HEK293 (cell line): ENCODE data around the gene COPS9.

Experiments used
- CTCF ChIA-PET: fragments of 350-600 bp; formaldehyde crosslinking; extraction: SDS; loops from one replicate; lab custom pipeline; 2021; ENCODE audit warnings: antibody characterized with exemption; lab: Yijun Ruan, JAX
- POLR2A ChIA-PET: fragments of 300-600 bp; formaldehyde crosslinking; extraction: SDS; loops from one replicate; lab custom pipeline; 2020; ENCODE audit warnings: antibody characterized with exemption, inconsistent platforms; lab: Yijun Ruan, JAX
- H3K27ac ChIP-seq: fragments of 200-500 bp; sonication (Bioruptor generic); 2 replicates; pipeline ENCODE4 v1.5.1; 2014; ENCODE audit warnings: low read depth, low read length, control low read depth, inconsistent platforms; ENCODE audit errors: extremely low read depth
- H3K36me3 ChIP-seq, 2 experiments: fragments of 200-500 bp in 1 of 2; sonication (Bioruptor generic) in 1 of 2; 1 replicate in 1 of 2; 2 replicates in 1 of 2; pipeline ENCODE4 v1.5.1; 2014 to 2017; ENCODE audit warnings: inconsistent platforms in 2 of 2, low read length in 2 of 2; ENCODE audit not compliant: control insufficient read depth in 2 of 2, insufficient read depth in 1 of 2
- H3K4me1 ChIP-seq: fragments of 200-500 bp; sonication (Bioruptor generic); 2 replicates; pipeline ENCODE4 v1.5.1; 2014; ENCODE audit warnings: mild to moderate bottlenecking, low read length, inconsistent platforms; ENCODE audit not compliant: control insufficient read depth, insufficient read depth
- H3K4me3 ChIP-seq: 2 replicates; pipeline ENCODE4 v1.5.1; 2011; ENCODE audit warnings: low read depth, mild to moderate bottlenecking, control low read depth, low read length, moderate library complexity
- H3K9me3 ChIP-seq: fragments of 200-500 bp; sonication (Bioruptor generic); 2 replicates; pipeline ENCODE4 v1.5.1; 2014; ENCODE audit warnings: low read depth, low read length, inconsistent platforms; ENCODE audit not compliant: control insufficient read depth, insufficient read depth
- GLIS2 ChIP-seq: fragments of 450-650 bp; formaldehyde crosslinking; IDR thresholded peaks from 2 replicates; pipeline ENCODE4 v1.5.1; 2016; ENCODE audit warnings: missing biosample characterization, missing genetic modification characterization
- MZF1 ChIP-seq: fragments of 450-650 bp; formaldehyde crosslinking; IDR thresholded peaks from 2 replicates; pipeline ENCODE4 v1.5.1; 2017; ENCODE audit warnings: missing biosample characterization, missing genetic modification characterization, borderline replicate concordance
- TCF7L2 ChIP-seq: IDR thresholded peaks from 2 replicates; pipeline ENCODE4 v1.6.1; 2011; ENCODE audit warnings: low read depth, mild to moderate bottlenecking, inconsistent platforms, low read length, moderate library complexity, borderline replicate concordance
- ZFP3 ChIP-seq: fragments of 450-650 bp; formaldehyde crosslinking; IDR thresholded peaks from 2 replicates; pipeline ENCODE4 v1.5.1; 2016; ENCODE audit warnings: low read depth, missing biosample characterization, missing genetic modification characterization
- ZNF114 ChIP-seq: fragments of 450-650 bp; formaldehyde crosslinking; IDR thresholded peaks from 2 replicates; pipeline ENCODE4 v1.5.0; 2017; ENCODE audit warnings: missing biosample characterization, missing genetic modification characterization
- ZNF146 ChIP-seq: fragments of 450-650 bp; formaldehyde crosslinking; IDR thresholded peaks from 2 replicates; pipeline ENCODE4 v1.5.1; 2016; ENCODE audit warnings: missing biosample characterization, missing genetic modification characterization
- ZNF16 ChIP-seq: fragments of 450-650 bp; formaldehyde crosslinking; IDR thresholded peaks from 2 replicates; pipeline ENCODE4 v1.5.1; 2016; ENCODE audit warnings: low read depth, missing biosample characterization, missing genetic modification characterization
- ZNF175 ChIP-seq: fragments of 450-650 bp; formaldehyde crosslinking; IDR thresholded peaks from 2 replicates; pipeline ENCODE4 v1.5.1; 2016; ENCODE audit warnings: missing biosample characterization, missing genetic modification characterization
- ZNF350 ChIP-seq: fragments of 450-650 bp; formaldehyde crosslinking; IDR thresholded peaks from 2 replicates; pipeline ENCODE4 v1.5.0; 2017; ENCODE audit warnings: missing biosample characterization, mild to moderate bottlenecking, missing genetic modification characterization
- ZNF548 ChIP-seq: fragments of 450-650 bp; formaldehyde crosslinking; IDR thresholded peaks from 2 replicates; pipeline ENCODE4 v1.5.1; 2016; ENCODE audit warnings: missing biosample characterization, missing genetic modification characterization
- ZNF571 ChIP-seq: fragments of 450-650 bp; formaldehyde crosslinking; IDR thresholded peaks from 2 replicates; pipeline ENCODE4 v1.5.0; 2017; ENCODE audit warnings: missing biosample characterization, missing genetic modification characterization
- ZNF621 ChIP-seq: fragments of 450-650 bp; formaldehyde crosslinking; IDR thresholded peaks from 2 replicates; pipeline ENCODE4 v1.5.1; 2017; ENCODE audit warnings: missing biosample characterization, missing genetic modification characterization
- ZNF623 ChIP-seq: fragments of 450-650 bp; formaldehyde crosslinking; IDR thresholded peaks from 2 replicates; pipeline ENCODE4 v1.5.1; 2016; ENCODE audit warnings: missing biosample characterization, missing genetic modification characterization
- ZNF677 ChIP-seq: fragments of 450-650 bp; IDR thresholded peaks from 2 replicates; pipeline ENCODE4 v1.5.0; 2018; ENCODE audit warnings: missing biosample characterization, mild to moderate bottlenecking, missing genetic modification characterization, moderate library complexity
- ZNF785 ChIP-seq: fragments of 450-650 bp; formaldehyde crosslinking; IDR thresholded peaks from 2 replicates; pipeline ENCODE4 v1.5.1; 2016; ENCODE audit warnings: missing biosample characterization, missing genetic modification characterization
- ZNF843 ChIP-seq: fragments of 450-650 bp; formaldehyde crosslinking; IDR thresholded peaks from 2 replicates; pipeline ENCODE4 v1.5.1; 2016; ENCODE audit warnings: missing biosample characterization, missing genetic modification characterization
- TF ChIP-seq, protein P1 (sequence below): sonication (generic); formaldehyde crosslinking; IDR thresholded peaks from 2 replicates; pipeline ENCODE4 v1.8.1; 2022; ENCODE audit warnings: mild to moderate bottlenecking, moderate library complexity, missing genetic modification reagents
- TF ChIP-seq, protein P2 (sequence below): fragments of 450-650 bp; formaldehyde crosslinking; IDR thresholded peaks from 2 replicates; pipeline ENCODE4 v1.5.1; 2017; ENCODE audit warnings: missing biosample characterization, missing genetic modification characterization
- TF ChIP-seq, protein P3 (sequence below): fragments of 450-650 bp; formaldehyde crosslinking; IDR thresholded peaks from 2 replicates; pipeline ENCODE4 v1.5.1; 2017; ENCODE audit warnings: missing biosample characterization, missing genetic modification characterization
- TF ChIP-seq, protein P4 (sequence below): fragments of 450-650 bp; formaldehyde crosslinking; IDR thresholded peaks from 2 replicates; pipeline ENCODE4 v1.5.1; 2017; ENCODE audit warnings: missing biosample characterization, missing genetic modification characterization
- TF ChIP-seq, protein P5 (sequence below): fragments of 450-650 bp; formaldehyde crosslinking; IDR thresholded peaks from 2 replicates; pipeline ENCODE4 v1.5.1; 2017; ENCODE audit warnings: missing biosample characterization, missing genetic modification characterization
- TF ChIP-seq, protein P6 (sequence below): fragments of 450-650 bp; formaldehyde crosslinking; IDR thresholded peaks from 2 replicates; pipeline ENCODE4 v1.5.1; 2016; ENCODE audit warnings: missing biosample characterization, missing genetic modification characterization, borderline replicate concordance

Gene COPS9

DNA sequence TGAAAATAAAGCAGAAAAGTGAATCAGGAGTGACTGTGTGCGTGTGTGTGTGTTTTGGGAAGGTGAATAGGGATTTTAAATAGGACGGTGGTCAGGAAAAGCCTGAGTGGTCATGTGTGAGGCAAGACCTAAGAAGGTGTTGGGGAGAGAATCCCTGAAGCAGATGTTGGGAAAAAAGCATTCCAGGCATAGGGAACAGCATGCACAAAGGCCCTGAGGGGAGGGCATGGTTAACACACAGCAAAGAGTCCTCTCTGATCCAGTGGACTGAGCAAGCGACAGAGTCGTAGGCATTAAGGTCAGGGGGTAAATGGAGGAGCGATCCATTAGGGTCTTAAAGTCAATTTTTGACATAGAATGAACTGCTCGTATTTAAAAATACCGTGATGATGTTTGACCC lies 38.4 kb upstream of the COPS9 start:
- no peak for TF ChIP-seq TCF7L2
- no peak for TF ChIP-seq ZNF16 (tag by site-specific recombination)
- TF ChIP-seq, protein P1, sequence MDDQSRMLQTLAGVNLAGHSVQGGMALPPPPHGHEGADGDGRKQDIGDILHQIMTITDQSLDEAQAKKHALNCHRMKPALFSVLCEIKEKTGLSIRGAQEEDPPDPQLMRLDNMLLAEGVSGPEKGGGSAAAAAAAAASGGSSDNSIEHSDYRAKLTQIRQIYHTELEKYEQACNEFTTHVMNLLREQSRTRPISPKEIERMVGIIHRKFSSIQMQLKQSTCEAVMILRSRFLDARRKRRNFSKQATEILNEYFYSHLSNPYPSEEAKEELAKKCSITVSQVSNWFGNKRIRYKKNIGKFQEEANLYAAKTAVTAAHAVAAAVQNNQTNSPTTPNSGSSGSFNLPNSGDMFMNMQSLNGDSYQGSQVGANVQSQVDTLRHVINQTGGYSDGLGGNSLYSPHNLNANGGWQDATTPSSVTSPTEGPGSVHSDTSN (CRISPR knock-in tag) = no peak
- no peak for TF ChIP-seq ZNF623 (tag by site-specific recombination)
- TF ChIP-seq, protein P2, sequence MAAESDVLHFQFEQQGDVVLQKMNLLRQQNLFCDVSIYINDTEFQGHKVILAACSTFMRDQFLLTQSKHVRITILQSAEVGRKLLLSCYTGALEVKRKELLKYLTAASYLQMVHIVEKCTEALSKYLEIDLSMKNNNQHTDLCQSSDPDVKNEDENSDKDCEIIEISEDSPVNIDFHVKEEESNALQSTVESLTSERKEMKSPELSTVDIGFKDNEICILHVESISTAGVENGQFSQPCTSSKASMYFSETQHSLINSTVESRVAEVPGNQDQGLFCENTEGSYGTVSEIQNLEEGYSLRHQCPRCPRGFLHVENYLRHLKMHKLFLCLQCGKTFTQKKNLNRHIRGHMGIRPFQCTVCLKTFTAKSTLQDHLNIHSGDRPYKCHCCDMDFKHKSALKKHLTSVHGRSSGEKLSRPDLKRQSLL (tag by site-specific recombination) = no peak
- TF ChIP-seq ZNF350 = no peak
- no peak for TF ChIP-seq ZNF677 (tag by site-specific recombination)
- no peak for TF ChIP-seq ZNF621 (tag by site-specific recombination)
- TF ChIP-seq, protein P3, sequence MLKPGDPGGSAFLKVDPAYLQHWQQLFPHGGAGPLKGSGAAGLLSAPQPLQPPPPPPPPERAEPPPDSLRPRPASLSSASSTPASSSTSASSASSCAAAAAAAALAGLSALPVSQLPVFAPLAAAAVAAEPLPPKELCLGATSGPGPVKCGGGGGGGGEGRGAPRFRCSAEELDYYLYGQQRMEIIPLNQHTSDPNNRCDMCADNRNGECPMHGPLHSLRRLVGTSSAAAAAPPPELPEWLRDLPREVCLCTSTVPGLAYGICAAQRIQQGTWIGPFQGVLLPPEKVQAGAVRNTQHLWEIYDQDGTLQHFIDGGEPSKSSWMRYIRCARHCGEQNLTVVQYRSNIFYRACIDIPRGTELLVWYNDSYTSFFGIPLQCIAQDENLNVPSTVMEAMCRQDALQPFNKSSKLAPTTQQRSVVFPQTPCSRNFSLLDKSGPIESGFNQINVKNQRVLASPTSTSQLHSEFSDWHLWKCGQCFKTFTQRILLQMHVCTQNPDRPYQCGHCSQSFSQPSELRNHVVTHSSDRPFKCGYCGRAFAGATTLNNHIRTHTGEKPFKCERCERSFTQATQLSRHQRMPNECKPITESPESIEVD (tag by site-specific recombination) = no peak
- no peak for TF ChIP-seq ZFP3 (tag by site-specific recombination)
- TF ChIP-seq ZNF548 = no peak
- TF ChIP-seq ZNF785 (tag by site-specific recombination) = no peak
- no peak for TF ChIP-seq ZNF571 (tag by site-specific recombination)
- H3K36me3 ChIP-seq = no peaks in the 10 kb centered on the region
- H3K27ac ChIP-seq = no peak overlapping the region
- peaks cover 5% of the 10 kb centered on the region for H3K4me1 ChIP-seq
- H3K9me3 ChIP-seq = no peaks in the 10 kb centered on the region
- CTCF ChIA-PET = interaction anchor here (0.5 kb wide), 1 partner anchor 60 kb away, joined by 3 read pairs; no protein-coding TSS in a partner anchor
- no peak overlapping the region for H3K4me3 ChIP-seq
- POLR2A ChIA-PET = no interaction called here

DNA sequence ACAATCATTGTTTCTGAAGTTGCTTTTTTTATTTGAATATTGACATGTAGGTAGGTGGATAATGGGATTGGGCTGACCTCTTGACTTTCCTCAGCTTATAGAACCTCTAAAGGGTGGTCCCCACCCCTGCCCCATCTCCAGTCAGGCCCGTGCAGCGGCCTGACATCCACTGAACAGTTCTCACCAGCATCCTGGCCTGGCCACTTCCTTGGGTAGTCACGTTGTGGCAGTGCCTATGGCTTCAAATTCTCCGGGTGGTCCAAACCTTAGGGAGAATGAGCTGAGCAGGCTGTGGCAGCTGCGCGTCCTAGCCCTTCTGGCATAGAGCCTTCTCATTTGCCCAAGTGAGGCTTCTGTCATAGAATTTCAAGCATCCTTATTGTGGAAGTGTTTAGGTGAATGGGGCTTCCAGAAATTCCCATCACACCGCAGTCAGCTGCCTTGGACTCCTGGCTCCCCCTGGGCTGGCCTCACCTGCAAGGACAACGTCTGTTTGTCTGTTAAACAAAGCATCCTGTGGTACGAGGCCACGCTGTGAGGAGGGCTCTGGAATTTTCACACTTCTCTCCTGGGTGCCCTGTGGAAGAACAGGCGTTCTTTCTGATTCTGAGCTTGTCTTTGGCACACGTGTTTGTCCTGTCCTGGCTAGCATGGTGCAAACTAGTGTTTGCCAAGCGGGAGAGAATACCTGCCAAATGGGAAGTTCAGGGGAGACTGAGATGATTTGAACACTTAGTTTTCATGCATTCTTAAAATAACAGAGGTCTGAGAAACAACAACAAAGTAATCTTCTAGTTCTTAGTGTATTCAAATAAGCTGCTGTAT lies 36.2 kb upstream of the COPS9 start:
- ChIA-PET POLR2A (no interaction called here), CTCF (interaction anchor here (1.9 kb wide), 1 partner anchor 23 kb away, joined by 6 read pairs; no protein-coding TSS in a partner anchor)
- TF ChIP-seq ZNF146 (tag by site-specific recombination) (no peak), ZNF175 (no peak), GLIS2 (tag by site-specific recombination) (no peak), ZNF843 (tag by site-specific recombination) (no peak)

DNA sequence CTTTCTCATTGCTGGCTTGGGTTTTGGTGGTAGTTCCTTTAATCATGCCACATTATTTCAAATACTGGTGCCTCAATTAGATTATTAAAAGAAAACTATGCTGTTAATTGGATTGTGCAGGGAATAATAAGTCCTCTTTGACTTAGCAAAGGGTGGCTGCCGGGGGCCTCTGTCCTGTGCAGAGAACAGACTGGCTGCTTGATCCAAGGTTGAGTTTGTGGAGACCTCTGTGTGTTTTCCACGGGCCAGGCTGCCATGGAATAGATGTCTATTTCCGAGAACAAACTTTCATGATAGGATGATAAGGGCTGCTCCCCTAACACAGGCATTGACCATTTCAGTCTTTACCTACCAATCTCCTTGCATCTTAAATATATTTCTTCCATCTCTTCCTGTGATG lies 34.8 kb upstream of the COPS9 start:
- CTCF ChIA-PET = no interaction called here
- Histone ChIP-seq H3K9me3 (no peaks in the 10 kb centered on the region), H3K4me3 (no peak overlapping the region), H3K27ac (no peak overlapping the region), H3K4me1 (peaks cover 5% of the 10 kb centered on the region), H3K36me3 (no peaks in the 10 kb centered on the region)
- POLR2A ChIA-PET = no interaction called here
- TF ChIP-seq, protein P4, sequence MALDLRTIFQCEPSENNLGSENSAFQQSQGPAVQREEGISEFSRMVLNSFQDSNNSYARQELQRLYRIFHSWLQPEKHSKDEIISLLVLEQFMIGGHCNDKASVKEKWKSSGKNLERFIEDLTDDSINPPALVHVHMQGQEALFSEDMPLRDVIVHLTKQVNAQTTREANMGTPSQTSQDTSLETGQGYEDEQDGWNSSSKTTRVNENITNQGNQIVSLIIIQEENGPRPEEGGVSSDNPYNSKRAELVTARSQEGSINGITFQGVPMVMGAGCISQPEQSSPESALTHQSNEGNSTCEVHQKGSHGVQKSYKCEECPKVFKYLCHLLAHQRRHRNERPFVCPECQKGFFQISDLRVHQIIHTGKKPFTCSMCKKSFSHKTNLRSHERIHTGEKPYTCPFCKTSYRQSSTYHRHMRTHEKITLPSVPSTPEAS (tag by site-specific recombination) = no peak
- TF ChIP-seq ZNF548 (no peak), MZF1 (tag by site-specific recombination) (no peak), ZNF114 (no peak)
- TF ChIP-seq, protein P5, sequence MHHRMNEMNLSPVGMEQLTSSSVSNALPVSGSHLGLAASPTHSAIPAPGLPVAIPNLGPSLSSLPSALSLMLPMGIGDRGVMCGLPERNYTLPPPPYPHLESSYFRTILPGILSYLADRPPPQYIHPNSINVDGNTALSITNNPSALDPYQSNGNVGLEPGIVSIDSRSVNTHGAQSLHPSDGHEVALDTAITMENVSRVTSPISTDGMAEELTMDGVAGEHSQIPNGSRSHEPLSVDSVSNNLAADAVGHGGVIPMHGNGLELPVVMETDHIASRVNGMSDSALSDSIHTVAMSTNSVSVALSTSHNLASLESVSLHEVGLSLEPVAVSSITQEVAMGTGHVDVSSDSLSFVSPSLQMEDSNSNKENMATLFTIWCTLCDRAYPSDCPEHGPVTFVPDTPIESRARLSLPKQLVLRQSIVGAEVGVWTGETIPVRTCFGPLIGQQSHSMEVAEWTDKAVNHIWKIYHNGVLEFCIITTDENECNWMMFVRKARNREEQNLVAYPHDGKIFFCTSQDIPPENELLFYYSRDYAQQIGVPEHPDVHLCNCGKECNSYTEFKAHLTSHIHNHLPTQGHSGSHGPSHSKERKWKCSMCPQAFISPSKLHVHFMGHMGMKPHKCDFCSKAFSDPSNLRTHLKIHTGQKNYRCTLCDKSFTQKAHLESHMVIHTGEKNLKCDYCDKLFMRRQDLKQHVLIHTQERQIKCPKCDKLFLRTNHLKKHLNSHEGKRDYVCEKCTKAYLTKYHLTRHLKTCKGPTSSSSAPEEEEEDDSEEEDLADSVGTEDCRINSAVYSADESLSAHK (tag by site-specific recombination) = no peak
- TF ChIP-seq, protein P6, sequence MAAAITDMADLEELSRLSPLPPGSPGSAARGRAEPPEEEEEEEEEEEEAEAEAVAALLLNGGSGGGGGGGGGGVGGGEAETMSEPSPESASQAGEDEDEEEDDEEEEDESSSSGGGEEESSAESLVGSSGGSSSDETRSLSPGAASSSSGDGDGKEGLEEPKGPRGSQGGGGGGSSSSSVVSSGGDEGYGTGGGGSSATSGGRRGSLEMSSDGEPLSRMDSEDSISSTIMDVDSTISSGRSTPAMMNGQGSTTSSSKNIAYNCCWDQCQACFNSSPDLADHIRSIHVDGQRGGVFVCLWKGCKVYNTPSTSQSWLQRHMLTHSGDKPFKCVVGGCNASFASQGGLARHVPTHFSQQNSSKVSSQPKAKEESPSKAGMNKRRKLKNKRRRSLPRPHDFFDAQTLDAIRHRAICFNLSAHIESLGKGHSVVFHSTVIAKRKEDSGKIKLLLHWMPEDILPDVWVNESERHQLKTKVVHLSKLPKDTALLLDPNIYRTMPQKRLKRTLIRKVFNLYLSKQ (tag by site-specific recombination) = no peak

More for the DNA sequence above, 36.2 kb upstream of the COPS9 start:
- Histone ChIP-seq H3K4me3 (no peak overlapping the region), H3K27ac (no peak overlapping the region), H3K4me1 (peaks cover 5% of the 10 kb centered on the region), H3K9me3 (no peaks in the 10 kb centered on the region), H3K36me3 (no peaks in the 10 kb centered on the region)
